SK-N-SH (cell line): ENCODE measurements around the gene SCGB1D4.

ENCODE experiments used
- CTCF ChIP-seq: fragments of 200-600 bp; sonication (generic); IDR thresholded peaks from 2 replicates; pipeline ENCODE4 v1.6.1; 2017; ENCODE audit warnings: antibody characterized with exemption, mild to moderate bottlenecking, moderate library complexity
- RAD21 ChIP-seq: IDR thresholded peaks from 2 replicates; pipeline ENCODE4 v1.6.1; 2012; ENCODE audit warnings: mild to moderate bottlenecking, low read length
- RXRA ChIP-seq: IDR thresholded peaks from 2 replicates; pipeline ENCODE4 v1.4.0; 2012; ENCODE audit warnings: low read depth, mild to moderate bottlenecking, borderline replicate concordance

GRCh38 chr11:62267576-62267975, 31.3 kb downstream of the SCGB1D4 start:
- TF ChIP-seq CTCF, result no peak
- TF ChIP-seq RAD21, result no peak
- TF ChIP-seq RXRA, result no peak
